ENCODE results near the gene LRRN2.
A peak's percentile ranks its signal among the peaks of the same experiment; 100 is the strongest.

The LRRN2 gene

DNA sequence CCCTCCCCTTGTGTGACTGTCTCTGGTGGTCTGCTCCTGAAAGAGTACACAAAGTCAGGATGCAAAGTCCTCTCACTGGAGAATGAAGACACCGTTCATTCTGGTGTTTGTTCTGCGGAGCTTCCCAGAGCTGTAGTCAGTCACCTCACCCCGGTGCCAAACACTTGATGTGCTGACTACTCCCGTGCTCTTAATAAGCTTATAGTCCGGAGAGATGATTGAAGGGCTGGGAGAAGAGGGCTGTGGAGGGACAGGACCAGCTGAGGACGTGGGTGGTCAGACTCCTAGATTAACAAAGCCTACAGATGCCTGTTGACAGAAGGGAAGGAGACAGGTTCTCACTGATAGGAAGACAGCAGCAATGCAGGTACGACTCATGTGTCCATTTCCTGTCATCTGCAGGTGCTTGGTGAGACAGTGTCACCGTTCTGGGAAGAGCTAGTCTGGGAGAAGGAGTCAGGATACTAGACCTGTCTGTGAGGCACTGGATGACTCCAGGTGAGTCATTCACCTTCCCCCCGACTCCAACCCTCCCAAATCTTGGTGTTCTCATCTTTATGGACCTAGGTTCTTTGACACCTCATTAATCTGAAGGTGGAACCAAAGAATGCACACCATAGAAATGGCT, 40.4 kb upstream of the LRRN2 start:
- no peak overlapping the region for H2BK12ac ChIP-seq (ENCODE audit: low read length)
- H3K4ac ChIP-seq (ENCODE audit: low read length): no peak overlapping the region
- no peak overlapping the region for H3K23ac ChIP-seq (ENCODE audit: low read depth, low read length, poor library complexity)
- no peak overlapping the region for H2AFZ ChIP-seq (ENCODE audit: low read length)
- H3K9me3 ChIP-seq (replicated peaks in 1 of 2; ENCODE audit: control insufficient read depth in 2 of 2, insufficient read depth in 1 of 2, low read depth in 1 of 2, low read length in 2 of 2): no peaks in the 10 kb centered on the region
- no peak overlapping the region for H3K4me3 ChIP-seq (ENCODE audit: low read length in 2 of 2)
- no CpG with 5 or more reads among the region's 9 CpGs for WGBS, 2 donors (ENCODE audit: extremely low coverage in 2 of 2, insufficient read length in 2 of 2, insufficient replicate concordance in 1 of 2)
- H4K8ac ChIP-seq (ENCODE audit: low read depth, low read length): no peak overlapping the region
- no peak overlapping the region for H3K18ac ChIP-seq (ENCODE audit: low read length)
- H2AK5ac ChIP-seq (ENCODE audit: low read depth, low read length): no peak overlapping the region
- no peak overlapping the region for H3K14ac ChIP-seq (ENCODE audit: low read length)
- H3K27ac ChIP-seq (replicated peaks; ENCODE audit: low read length): no peak overlapping the region
- DNase-seq (ENCODE audit: low spot score): no peak
- H3K4me2 ChIP-seq (ENCODE audit: insufficient read depth, low read length, poor library complexity, severe bottlenecking): no peak overlapping the region
- H2BK120ac ChIP-seq (ENCODE audit: low read depth, low read length): no peak overlapping the region
- H2BK15ac ChIP-seq (ENCODE audit: low read length): no peak overlapping the region
- H3K9ac ChIP-seq (ENCODE audit: low read depth, low read length, poor library complexity): no peak overlapping the region
- no peak overlapping the region for H4K91ac ChIP-seq (ENCODE audit: low read depth, low read length, poor library complexity)
- no peaks in the 10 kb centered on the region for H3K36me3 ChIP-seq (replicated peaks in 1 of 2; ENCODE audit: control insufficient read depth in 2 of 2, insufficient read depth in 2 of 2, low read length in 2 of 2)
- H2BK5ac ChIP-seq (ENCODE audit: low read length): no peak overlapping the region
- peaks cover 8 to 15% of the 10 kb centered on the region in 2 donors for H3K4me1 ChIP-seq (ENCODE audit: control insufficient read depth in 2 of 2, insufficient read depth in 1 of 2, low read depth in 1 of 2, low read length in 2 of 2)
- no peaks in the 10 kb centered on the region for H3K27me3 ChIP-seq (ENCODE audit: control insufficient read depth in 3 of 3, insufficient read depth in 3 of 3, low read depth in 1 of 3, low read length in 3 of 3)
- no peaks in the 10 kb centered on the region for H3K79me1 ChIP-seq (ENCODE audit: low read depth, low read length)

DNA sequence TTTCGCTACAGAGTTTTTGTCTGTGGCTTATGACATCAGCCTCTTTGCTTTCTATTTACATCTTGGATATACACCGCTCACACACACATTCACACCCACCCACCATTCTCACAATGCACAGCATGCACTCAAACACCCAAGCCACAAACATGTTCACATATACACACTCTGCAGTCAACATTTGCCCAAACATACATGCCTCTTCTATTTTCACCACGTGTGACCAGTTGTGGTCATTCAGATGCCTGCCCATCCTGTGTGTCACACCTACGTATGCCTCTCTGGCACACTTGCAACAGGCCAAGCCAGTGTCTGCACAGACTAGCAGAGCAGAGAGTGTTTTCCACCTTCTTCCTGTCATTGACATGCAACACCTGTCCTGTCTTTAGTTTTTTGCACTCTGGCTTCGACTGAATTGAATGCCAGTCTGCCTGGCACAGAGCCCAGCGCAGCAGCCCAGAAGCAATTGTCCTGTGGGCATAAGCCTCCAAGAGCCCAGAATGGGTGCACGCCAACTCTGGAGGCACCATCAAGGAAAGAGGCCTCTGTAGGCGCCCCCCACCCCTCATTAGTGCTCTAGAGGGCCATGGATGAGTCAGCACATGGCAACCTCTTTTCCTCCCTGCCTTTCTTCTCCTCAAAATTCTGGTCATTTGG, 37.7 kb upstream of the LRRN2 start:
- Histone ChIP-seq H3K14ac (ENCODE audit: low read length) (no peak overlapping the region), H3K23ac (ENCODE audit: low read depth, low read length, poor library complexity) (peak overlapping the region; percentile 34), H4K8ac (ENCODE audit: low read depth, low read length) (no peak overlapping the region), H3K9ac (ENCODE audit: low read depth, low read length, poor library complexity) (no peak overlapping the region), H2AK5ac (ENCODE audit: low read depth, low read length) (peak overlapping the region; percentile 83), H3K4me2 (ENCODE audit: insufficient read depth, low read length, poor library complexity, severe bottlenecking) (no peak overlapping the region), H3K27me3 (ENCODE audit: control insufficient read depth in 3 of 3, insufficient read depth in 3 of 3, low read depth in 1 of 3, low read length in 3 of 3) (no peaks in the 10 kb centered on the region), H3K9me3 (replicated peaks in 1 of 2; ENCODE audit: control insufficient read depth in 2 of 2, insufficient read depth in 1 of 2, low read depth in 1 of 2, low read length in 2 of 2) (no peaks in the 10 kb centered on the region), H3K4me1 (ENCODE audit: control insufficient read depth in 2 of 2, insufficient read depth in 1 of 2, low read depth in 1 of 2, low read length in 2 of 2) (peaks cover 8 to 15% of the 10 kb centered on the region in 2 donors), H4K91ac (ENCODE audit: low read depth, low read length, poor library complexity) (no peak overlapping the region), H2AFZ (ENCODE audit: low read length) (no peak overlapping the region), H2BK12ac (ENCODE audit: low read length) (no peak overlapping the region), H3K79me1 (ENCODE audit: low read depth, low read length) (no peaks in the 10 kb centered on the region), H2BK5ac (ENCODE audit: low read length) (no peak overlapping the region), H3K36me3 (replicated peaks in 1 of 2; ENCODE audit: control insufficient read depth in 2 of 2, insufficient read depth in 2 of 2, low read length in 2 of 2) (no peaks in the 10 kb centered on the region), H2BK15ac (ENCODE audit: low read length) (peak overlapping the region; percentile 40), H3K27ac (replicated peaks; ENCODE audit: low read length) (no peak overlapping the region), H2BK120ac (ENCODE audit: low read depth, low read length) (no peak overlapping the region), H3K4me3 (ENCODE audit: low read length in 2 of 2) (no peak overlapping the region), H3K18ac (ENCODE audit: low read length) (peak overlapping the region; percentile 61), H3K4ac (ENCODE audit: low read length) (no peak overlapping the region)
- WGBS, 2 donors (ENCODE audit: extremely low coverage in 2 of 2, insufficient read length in 2 of 2, insufficient replicate concordance in 1 of 2): no CpG with 5 or more reads among the region's 8 CpGs
- no peak for DNase-seq (ENCODE audit: low spot score)

DNA sequence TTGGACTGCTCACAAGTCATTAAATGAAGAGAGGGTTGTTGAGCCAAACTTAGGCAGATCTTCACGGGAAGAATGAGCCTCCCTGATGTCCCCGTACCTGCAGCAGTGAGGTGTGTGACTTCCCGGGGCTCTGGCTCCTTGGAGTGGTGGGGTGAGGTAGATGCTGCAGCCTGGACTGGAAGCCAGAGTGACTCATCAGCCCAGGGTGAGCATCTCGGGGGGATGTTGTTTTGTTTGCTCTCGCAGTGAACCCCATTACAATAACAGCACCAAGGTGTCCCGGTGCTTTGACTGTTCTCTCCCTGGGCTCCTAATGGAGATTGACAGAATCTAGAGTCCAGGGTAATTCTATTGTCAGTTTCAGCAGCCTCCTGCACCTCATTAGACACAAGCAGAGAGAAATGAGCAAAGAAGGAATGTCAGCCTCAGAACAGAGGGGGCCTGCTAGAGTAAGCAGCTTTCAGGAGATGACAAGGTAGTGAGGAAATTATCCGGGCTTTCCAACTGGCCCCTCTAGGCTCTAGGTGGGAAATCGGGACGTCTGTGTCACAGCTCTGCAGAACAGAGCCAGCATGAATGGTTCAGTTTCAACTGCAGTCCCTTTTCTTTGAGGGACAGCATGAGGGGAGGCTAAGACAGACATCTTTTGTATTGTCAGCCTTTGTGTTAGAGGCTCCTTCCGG, 36.0 kb upstream of the LRRN2 start:
- Histone ChIP-seq H4K8ac (ENCODE audit: low read depth, low read length) (no peak overlapping the region), H4K91ac (ENCODE audit: low read depth, low read length, poor library complexity) (no peak overlapping the region), H3K27me3 (ENCODE audit: control insufficient read depth in 3 of 3, insufficient read depth in 3 of 3, low read depth in 1 of 3, low read length in 3 of 3) (no peaks in the 10 kb centered on the region), H3K14ac (ENCODE audit: low read length) (no peak overlapping the region), H3K4ac (ENCODE audit: low read length) (no peak overlapping the region), H3K27ac (replicated peaks; ENCODE audit: low read length) (peak overlapping the region; percentile 39), H2BK120ac (ENCODE audit: low read depth, low read length) (no peak overlapping the region), H3K9me3 (replicated peaks in 1 of 2; ENCODE audit: control insufficient read depth in 2 of 2, insufficient read depth in 1 of 2, low read depth in 1 of 2, low read length in 2 of 2) (no peaks in the 10 kb centered on the region), H2AK5ac (ENCODE audit: low read depth, low read length) (no peak overlapping the region), H3K23ac (ENCODE audit: low read depth, low read length, poor library complexity) (no peak overlapping the region), H3K79me1 (ENCODE audit: low read depth, low read length) (no peaks in the 10 kb centered on the region), H3K18ac (ENCODE audit: low read length) (peak overlapping the region; percentile 20), H3K9ac (ENCODE audit: low read depth, low read length, poor library complexity) (no peak overlapping the region), H2BK12ac (ENCODE audit: low read length) (no peak overlapping the region), H2AFZ (ENCODE audit: low read length) (peak overlapping the region; percentile 84), H3K4me1 (ENCODE audit: control insufficient read depth in 2 of 2, insufficient read depth in 1 of 2, low read depth in 1 of 2, low read length in 2 of 2) (peaks cover 8 to 15% of the 10 kb centered on the region in 2 donors), H3K36me3 (replicated peaks in 1 of 2; ENCODE audit: control insufficient read depth in 2 of 2, insufficient read depth in 2 of 2, low read length in 2 of 2) (no peaks in the 10 kb centered on the region), H2BK5ac (ENCODE audit: low read length) (no peak overlapping the region), H3K4me3 (ENCODE audit: low read length in 2 of 2) (no peak overlapping the region), H2BK15ac (ENCODE audit: low read length) (no peak overlapping the region), H3K4me2 (ENCODE audit: insufficient read depth, low read length, poor library complexity, severe bottlenecking) (peak overlapping the region; percentile 13)
- DNase-seq (ENCODE audit: low spot score): peak; percentile 55
- no CpG with 5 or more reads among the region's 10 CpGs for WGBS, 2 donors (ENCODE audit: extremely low coverage in 2 of 2, insufficient read length in 2 of 2, insufficient replicate concordance in 1 of 2)

DNA sequence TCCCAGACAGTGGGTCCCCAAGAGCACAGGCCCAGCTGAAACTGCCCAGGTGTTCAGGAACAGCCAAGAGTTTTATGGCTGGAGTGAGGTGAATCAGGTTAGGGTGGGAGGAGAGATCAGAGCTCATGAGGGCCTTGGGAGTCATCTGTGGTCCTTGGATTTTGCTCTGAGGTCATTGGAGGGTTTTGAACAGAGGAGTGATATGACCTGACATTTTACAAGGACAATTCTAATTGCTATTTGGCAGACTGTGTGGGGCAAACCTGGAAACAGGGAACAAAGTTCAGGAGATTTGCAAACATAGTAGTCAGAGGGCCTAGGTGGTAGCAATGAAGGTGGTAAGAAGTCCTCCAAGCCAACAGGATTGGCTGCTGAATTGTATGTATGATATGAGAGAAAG, 31.1 kb upstream of the LRRN2 start:
- no peak overlapping the region for H2BK5ac ChIP-seq (ENCODE audit: low read length)
- H4K8ac ChIP-seq (ENCODE audit: low read depth, low read length): no peak overlapping the region
- H3K79me1 ChIP-seq (ENCODE audit: low read depth, low read length): no peaks in the 10 kb centered on the region
- no peak overlapping the region for H3K27ac ChIP-seq (replicated peaks; ENCODE audit: low read length)
- DNase-seq (ENCODE audit: low spot score): no peak
- H3K4me1 ChIP-seq (ENCODE audit: control insufficient read depth in 2 of 2, insufficient read depth in 1 of 2, low read depth in 1 of 2, low read length in 2 of 2): peaks cover 11 to 31% of the 10 kb centered on the region in 2 donors
- H2BK120ac ChIP-seq (ENCODE audit: low read depth, low read length): no peak overlapping the region
- no peaks in the 10 kb centered on the region for H3K9me3 ChIP-seq (replicated peaks in 1 of 2; ENCODE audit: control insufficient read depth in 2 of 2, insufficient read depth in 1 of 2, low read depth in 1 of 2, low read length in 2 of 2)
- H3K9ac ChIP-seq (ENCODE audit: low read depth, low read length, poor library complexity): no peak overlapping the region
- no peak overlapping the region for H3K4me3 ChIP-seq (ENCODE audit: low read length in 2 of 2)
- no peak overlapping the region for H4K91ac ChIP-seq (ENCODE audit: low read depth, low read length, poor library complexity)
- no peak overlapping the region for H3K14ac ChIP-seq (ENCODE audit: low read length)
- no peak overlapping the region for H3K18ac ChIP-seq (ENCODE audit: low read length)
- no peak overlapping the region for H2AK5ac ChIP-seq (ENCODE audit: low read depth, low read length)
- H3K27me3 ChIP-seq (ENCODE audit: control insufficient read depth in 3 of 3, insufficient read depth in 3 of 3, low read depth in 1 of 3, low read length in 3 of 3): peaks cover 0 to 18% (median 14%) of the 10 kb centered on the region in 3 experiments
- H2BK12ac ChIP-seq (ENCODE audit: low read length): no peak overlapping the region
- H3K36me3 ChIP-seq (replicated peaks in 1 of 2; ENCODE audit: control insufficient read depth in 2 of 2, insufficient read depth in 2 of 2, low read length in 2 of 2): no peaks in the 10 kb centered on the region
- H2AFZ ChIP-seq (ENCODE audit: low read length): no peak overlapping the region
- no peak overlapping the region for H3K23ac ChIP-seq (ENCODE audit: low read depth, low read length, poor library complexity)
- H2BK15ac ChIP-seq (ENCODE audit: low read length): no peak overlapping the region
- H3K4ac ChIP-seq (ENCODE audit: low read length): no peak overlapping the region
- H3K4me2 ChIP-seq (ENCODE audit: insufficient read depth, low read length, poor library complexity, severe bottlenecking): no peak overlapping the region

All from neuronal stem cell (in vitro differentiated cells).